Neural cell (in vitro differentiated cells): ENCODE data around the gene LRMDA. TPM values are rescaled to one million over a fixed set of nuclear protein-coding genes. Genes with fewer than 3 reads are reported as not detected.
A peak's percentile ranks its signal among the peaks of the same experiment; 100 is the strongest.
"Not testable (repeated sequence)": the region's sequence is repeated elsewhere in the genome, so short reads cannot be mapped to it uniquely, and the experiment has no call there.

Source experiments
- H2AFZ ChIP-seq: fragments of 200-600, 300-800 bp; sonication (generic), shearing (Covaris generic); 2 replicates; pipeline ENCODE4 v1.6.0; 2014; ENCODE audit warnings: low read depth, mild to moderate bottlenecking, antibody characterized with exemption, low read length, moderate library complexity
- H3F3A ChIP-seq: fragments of 200-600 bp; shearing (Covaris generic); 2 replicates; pipeline ENCODE4 v1.6.1; 2016; ENCODE audit warnings: mild to moderate bottlenecking, moderate library complexity, mixed read lengths, antibody characterized with exemption, low read length; ENCODE audit not compliant: insufficient read depth, poor library complexity, severe bottlenecking
- H3K27ac ChIP-seq: fragments of 200-600, 300-800 bp; sonication (generic), shearing (Covaris generic); 2 replicates; pipeline ENCODE4 v1.5.1; 2014; ENCODE audit warnings: mild to moderate bottlenecking, low read length, moderate library complexity
- H3K27me3 ChIP-seq: fragments of 300-800, 200-600 bp; sonication (generic), shearing (Covaris generic); 2 replicates; pipeline ENCODE4 v1.6.0; 2014; ENCODE audit warnings: mild to moderate bottlenecking, low read depth, low read length, moderate library complexity; ENCODE audit not compliant: insufficient read depth
- H3K36me3 ChIP-seq: fragments of 300-800, 200-600 bp; sonication (generic), shearing (Covaris generic); 2 replicates; pipeline ENCODE4 v1.5.1; 2014; ENCODE audit warnings: mild to moderate bottlenecking, antibody characterized with exemption, low read length, moderate library complexity; ENCODE audit not compliant: insufficient read depth
- H3K4me2 ChIP-seq: fragments of 300-800, 200-600 bp; sonication (generic), shearing (Covaris generic); 2 replicates; pipeline ENCODE4 v1.6.0; 2014; ENCODE audit warnings: mild to moderate bottlenecking, low read length
- H3K4me3 ChIP-seq: fragments of 300-800, 200-600 bp; sonication (generic), shearing (Covaris generic); 2 replicates; pipeline ENCODE4 v1.5.1; 2014; ENCODE audit warnings: mild to moderate bottlenecking, low read length, moderate library complexity
- H3K79me2 ChIP-seq: fragments of 200-600 bp; shearing (Covaris generic); replicated peaks from 2 replicates; pipeline ENCODE4 v1.6.0; 2014; ENCODE audit warnings: mild to moderate bottlenecking, low read length, moderate library complexity; ENCODE audit not compliant: insufficient read depth
- H3K9ac ChIP-seq: fragments of 300-800, 200-600 bp; sonication (generic), shearing (Covaris generic); 2 replicates; pipeline ENCODE4 v1.6.1; 2016; ENCODE audit warnings: mild to moderate bottlenecking, low read length, mixed read lengths
- H3K9me2 ChIP-seq: fragments of 200-600 bp; shearing (Covaris generic); 2 replicates; pipeline ENCODE4 v1.6.1; 2016; ENCODE audit warnings: mild to moderate bottlenecking, low read length, mixed read lengths; ENCODE audit not compliant: insufficient read depth
- H3K9me3 ChIP-seq: fragments of 200-600, 300-800 bp; sonication (generic), shearing (Covaris generic); 2 replicates; pipeline ENCODE4 v1.6.1; 2016; ENCODE audit warnings: mild to moderate bottlenecking, mixed run types, low read length, moderate library complexity, mixed read lengths
- H4K20me1 ChIP-seq: fragments of 200-600 bp; shearing (Covaris generic); 2 replicates; pipeline ENCODE4 v1.6.1; 2016; ENCODE audit warnings: mild to moderate bottlenecking, mixed run types; ENCODE audit not compliant: insufficient read depth
- CTCF ChIP-seq: fragments of 450-650 bp; IDR thresholded peaks from 2 replicates; pipeline ENCODE4 v1.5.1; 2014; ENCODE audit warnings: antibody characterized with exemption, mild to moderate bottlenecking, moderate library complexity; ENCODE audit not compliant: poor library complexity, severe bottlenecking
- EP300 ChIP-seq: fragments of 450-650 bp; conservative IDR thresholded peaks from 2 replicates; pipeline ENCODE4 v1.6.1; 2014; ENCODE audit warnings: antibody characterized with exemption, mild to moderate bottlenecking, moderate library complexity; ENCODE audit not compliant: poor library complexity, severe bottlenecking
- EZH2 ChIP-seq: fragments of 200-600, 300-800 bp; shearing (Covaris generic), sonication (generic); IDR thresholded peaks from 2 replicates; pipeline ENCODE4 v1.6.1; 2014; ENCODE audit warnings: antibody characterized with exemption, low read length, borderline replicate concordance, mild to moderate bottlenecking; ENCODE audit not compliant: insufficient read depth, poor library complexity, severe bottlenecking
- MXI1 ChIP-seq: fragments of 450-650 bp; conservative IDR thresholded peaks from 2 replicates; pipeline ENCODE4 v1.6.1; 2014; ENCODE audit warnings: antibody characterized with exemption, mild to moderate bottlenecking; ENCODE audit not compliant: poor library complexity, severe bottlenecking
- POLR2AphosphoS5 ChIP-seq: IDR thresholded peaks from 2 replicates; pipeline ENCODE4 v1.6.1; 2012
- RAD21 ChIP-seq: fragments of 450-650 bp; conservative IDR thresholded peaks from 2 replicates; pipeline ENCODE4 v1.6.1; 2014; ENCODE audit warnings: antibody characterized with exemption, mild to moderate bottlenecking, moderate library complexity
- REST ChIP-seq: IDR thresholded peaks from 2 replicates; pipeline ENCODE4 v1.6.1; 2012; ENCODE audit warnings: borderline replicate concordance
- SMC3 ChIP-seq: fragments of 450-650 bp; conservative IDR thresholded peaks from 2 replicates; pipeline ENCODE4 v1.6.1; 2014; ENCODE audit warnings: antibody characterized with exemption, mild to moderate bottlenecking, moderate library complexity; ENCODE audit not compliant: poor library complexity
- TAF1 ChIP-seq: IDR thresholded peaks from 2 replicates; pipeline ENCODE4 v1.6.1; 2012; ENCODE audit warnings: low read depth
- polyA plus RNA-seq: library from polyadenylated mRNA; depleted of rRNA; stranded (reverse); fragments of >200 nt; gene quantifications from 2 replicates; pipeline ENCODE4 v1.2.3, GENCODE V29; 2014

The LRMDA gene
- polyA plus RNA-seq, 1 donor from 2014 or later = 5.6 TPM

- TF ChIP-seq RAD21 = no peak
- no peak for TF ChIP-seq POLR2AphosphoS5
- no peaks in the 10 kb centered on the region for H3K9me3 ChIP-seq
- no peaks in the 10 kb centered on the region for H4K20me1 ChIP-seq
- no peak overlapping the region for H3K27ac ChIP-seq
- H3K36me3 ChIP-seq = no peaks in the 10 kb centered on the region
- H3K4me2 ChIP-seq = no peak overlapping the region
- no peak overlapping the region for H3K9ac ChIP-seq
- H2AFZ ChIP-seq = no peak overlapping the region
- H3K4me3 ChIP-seq = no peak overlapping the region
- no peaks in the 10 kb centered on the region for H3K27me3 ChIP-seq
- H3F3A ChIP-seq = no peaks in the 10 kb centered on the region
- no peaks in the 10 kb centered on the region for H3K9me2 ChIP-seq
- no peaks in the 10 kb centered on the region for H3K79me2 ChIP-seq
Observed at GRCh38 chr10:76523791-76524351, 1092.4 kb downstream of the LRMDA start.

GRCh38 chr10:76526833-76527232 is 1095.4 kb downstream of the LRMDA start:
- H3K9me2 ChIP-seq, H3K9me3 ChIP-seq, H3K27me3 ChIP-seq, H3K27ac ChIP-seq, H3K79me2 ChIP-seq, H3K4me3 ChIP-seq, H3K4me2 ChIP-seq, H3K36me3 ChIP-seq, H4K20me1 ChIP-seq, H3F3A ChIP-seq, H3K9ac ChIP-seq, H2AFZ ChIP-seq: not testable (repeated sequence)

- H3K9ac ChIP-seq = no peak overlapping the region
- H3K36me3 ChIP-seq = no peaks in the 10 kb centered on the region
- TF ChIP-seq CTCF (no peak), EP300 (no peak), TAF1 (no peak), REST (no peak), SMC3 (no peak), MXI1 (no peak), EZH2 (no peak), RAD21 (no peak), POLR2AphosphoS5 (no peak)
- peak overlapping the region; percentile 29 for H3K27ac ChIP-seq
- H3K9me3 ChIP-seq = no peaks in the 10 kb centered on the region
- no peaks in the 10 kb centered on the region for H4K20me1 ChIP-seq
- H3K4me2 ChIP-seq = no peak overlapping the region
- peak overlapping the region; percentile 3 for H3K4me3 ChIP-seq
- H3K9me2 ChIP-seq = no peaks in the 10 kb centered on the region
- H3F3A ChIP-seq = no peaks in the 10 kb centered on the region
- H2AFZ ChIP-seq = no peak overlapping the region
- no peaks in the 10 kb centered on the region for H3K79me2 ChIP-seq
- H3K27me3 ChIP-seq = no peaks in the 10 kb centered on the region
Observed at GRCh38 chr10:76540331-76540730, 1108.9 kb downstream of the LRMDA start.
